ENCODE data around the gene PHGDH.

DNA sequence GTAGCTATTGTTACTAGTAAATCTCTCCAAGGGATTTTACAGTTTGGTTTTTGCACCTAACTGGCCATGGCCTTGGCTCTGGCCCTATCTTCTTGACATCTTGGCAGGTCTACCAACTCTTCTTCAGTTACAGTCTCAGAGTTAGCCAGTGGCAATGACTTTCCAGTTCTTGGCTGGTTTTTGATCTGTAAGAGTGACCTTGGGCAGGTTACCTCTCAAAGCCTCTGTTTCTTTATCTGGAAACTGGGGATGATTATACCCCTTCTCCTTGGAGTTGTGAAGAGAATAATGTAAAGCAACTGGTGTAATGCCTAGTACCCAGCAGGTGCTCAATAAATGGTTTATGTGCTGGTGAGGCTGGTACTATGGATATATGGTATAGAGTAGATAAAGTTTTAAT lies 6.7 kb downstream of the PHGDH start:
- TF ChIP-seq TAF1 (IDR thresholded peaks at IDR 0.05; ENCODE audit: borderline replicate concordance, low read depth, low read length), result no peak
- TF ChIP-seq POLR2AphosphoS5 (IDR thresholded peaks at IDR 0.05; ENCODE audit: low read depth, low read length), result no peak
- TF ChIP-seq POLR2A (IDR thresholded peaks at IDR 0.05; ENCODE audit: low read depth, low read length), result no peak

All from GM12892 (cell line).